ENCODE measurements around the gene GTF3C1.

GTF3C1 gene

GRCh38 chr16:27486760-27487159 lies 63.0 kb downstream of the GTF3C1 start:
- H3K79me2 ChIP-seq (ENCODE audit: control insufficient read depth, insufficient read depth, low read length, unreplicated experiment) = no peaks in the 10 kb centered on the region
- peaks cover 26% of the 10 kb centered on the region for H3K36me3 ChIP-seq (ENCODE audit: insufficient read depth, low read length)
- H3K4me1 ChIP-seq (ENCODE audit: control insufficient read depth, insufficient read depth, low read length, unreplicated experiment) = peaks cover 1% of the 10 kb centered on the region
- H3K27ac ChIP-seq (ENCODE audit: low read depth, low read length) = no peak overlapping the region
- no peak overlapping the region for H2AFZ ChIP-seq (ENCODE audit: low read length, unreplicated experiment)
- H3K4me3 ChIP-seq (ENCODE audit: low read depth, low read length) = no peak overlapping the region
- no peaks in the 10 kb centered on the region for H3K27me3 ChIP-seq (ENCODE audit: insufficient read depth, low read length)

GRCh38 chr16:27486344-27486743 lies 63.4 kb downstream of the GTF3C1 start:
- Histone ChIP-seq H3K4me3 (ENCODE audit: low read depth, low read length) (no peak overlapping the region), H3K27ac (ENCODE audit: low read depth, low read length) (no peak overlapping the region), H3K36me3 (ENCODE audit: insufficient read depth, low read length) (peaks cover 25% of the 10 kb centered on the region), H3K27me3 (ENCODE audit: insufficient read depth, low read length) (no peaks in the 10 kb centered on the region), H3K4me1 (ENCODE audit: control insufficient read depth, insufficient read depth, low read length, unreplicated experiment) (no peaks in the 10 kb centered on the region), H2AFZ (ENCODE audit: low read length, unreplicated experiment) (no peak overlapping the region), H3K79me2 (ENCODE audit: control insufficient read depth, insufficient read depth, low read length, unreplicated experiment) (no peaks in the 10 kb centered on the region)

GRCh38 chr16:27485811-27486210 lies 63.9 kb downstream of the GTF3C1 start:
- Histone ChIP-seq H3K27me3 (ENCODE audit: insufficient read depth, low read length) (no peaks in the 10 kb centered on the region), H3K27ac (ENCODE audit: low read depth, low read length) (no peak overlapping the region), H3K4me1 (ENCODE audit: control insufficient read depth, insufficient read depth, low read length, unreplicated experiment) (no peaks in the 10 kb centered on the region), H3K79me2 (ENCODE audit: control insufficient read depth, insufficient read depth, low read length, unreplicated experiment) (no peaks in the 10 kb centered on the region), H2AFZ (ENCODE audit: low read length, unreplicated experiment) (no peak overlapping the region), H3K36me3 (ENCODE audit: insufficient read depth, low read length) (peaks cover 26% of the 10 kb centered on the region), H3K4me3 (ENCODE audit: low read depth, low read length) (no peak overlapping the region)

GRCh38 chr16:27485126-27485525 lies 64.6 kb downstream of the GTF3C1 start:
- H3K36me3 ChIP-seq (ENCODE audit: insufficient read depth, low read length) = peaks cover 28% of the 10 kb centered on the region
- no peaks in the 10 kb centered on the region for H3K27me3 ChIP-seq (ENCODE audit: insufficient read depth, low read length)
- H3K27ac ChIP-seq (ENCODE audit: low read depth, low read length) = no peak overlapping the region
- H3K4me3 ChIP-seq (ENCODE audit: low read depth, low read length) = no peak overlapping the region
- no peaks in the 10 kb centered on the region for H3K79me2 ChIP-seq (ENCODE audit: control insufficient read depth, insufficient read depth, low read length, unreplicated experiment)
- no peak overlapping the region for H2AFZ ChIP-seq (ENCODE audit: low read length, unreplicated experiment)
- H3K4me1 ChIP-seq (ENCODE audit: control insufficient read depth, insufficient read depth, low read length, unreplicated experiment) = no peaks in the 10 kb centered on the region

- H3K36me3 ChIP-seq (ENCODE audit: insufficient read depth, low read length) = peaks cover 23% of the 10 kb centered on the region
- no peaks in the 10 kb centered on the region for H3K27me3 ChIP-seq (ENCODE audit: insufficient read depth, low read length)
These were observed 66.1 kb downstream of the GTF3C1 start for GRCh38 chr16:27483624-27484023.

GRCh38 chr16:27483088-27483437 lies 66.7 kb downstream of the GTF3C1 start:
- Histone ChIP-seq H3K79me2 (ENCODE audit: control insufficient read depth, insufficient read depth, low read length, unreplicated experiment) (no peaks in the 10 kb centered on the region), H3K4me3 (ENCODE audit: low read depth, low read length) (no peak overlapping the region), H3K36me3 (ENCODE audit: insufficient read depth, low read length) (peaks cover 21% of the 10 kb centered on the region), H3K4me1 (ENCODE audit: control insufficient read depth, insufficient read depth, low read length, unreplicated experiment) (no peaks in the 10 kb centered on the region), H2AFZ (ENCODE audit: low read length, unreplicated experiment) (no peak overlapping the region), H3K27me3 (ENCODE audit: insufficient read depth, low read length) (no peaks in the 10 kb centered on the region), H3K27ac (ENCODE audit: low read depth, low read length) (no peak overlapping the region)

More at GRCh38 chr16:27483624-27484023, 66.1 kb downstream of the GTF3C1 start:
- no peak overlapping the region for H2AFZ ChIP-seq (ENCODE audit: low read length, unreplicated experiment)
- no peak overlapping the region for H3K27ac ChIP-seq (ENCODE audit: low read depth, low read length)
- H3K79me2 ChIP-seq (ENCODE audit: control insufficient read depth, insufficient read depth, low read length, unreplicated experiment) = no peaks in the 10 kb centered on the region
- H3K4me3 ChIP-seq (ENCODE audit: low read depth, low read length) = no peak overlapping the region
- no peaks in the 10 kb centered on the region for H3K4me1 ChIP-seq (ENCODE audit: control insufficient read depth, insufficient read depth, low read length, unreplicated experiment)

- H3K79me2 ChIP-seq (ENCODE audit: control insufficient read depth, insufficient read depth, low read length, unreplicated experiment) = no peaks in the 10 kb centered on the region
- no peaks in the 10 kb centered on the region for H3K27me3 ChIP-seq (ENCODE audit: insufficient read depth, low read length)
- no peak overlapping the region for H3K27ac ChIP-seq (ENCODE audit: low read depth, low read length)
- H2AFZ ChIP-seq (ENCODE audit: low read length, unreplicated experiment) = no peak overlapping the region
- no peaks in the 10 kb centered on the region for H3K4me1 ChIP-seq (ENCODE audit: control insufficient read depth, insufficient read depth, low read length, unreplicated experiment)
- no peak overlapping the region for H3K4me3 ChIP-seq (ENCODE audit: low read depth, low read length)
- peaks cover 24% of the 10 kb centered on the region for H3K36me3 ChIP-seq (ENCODE audit: insufficient read depth, low read length)
These were observed 67.2 kb downstream of the GTF3C1 start for GRCh38 chr16:27482397-27483087.

GRCh38 chr16:27481282-27481934 lies 68.3 kb downstream of the GTF3C1 start:
- Histone ChIP-seq H3K4me1 (ENCODE audit: control insufficient read depth, insufficient read depth, low read length, unreplicated experiment) (peaks cover 7% of the 10 kb centered on the region), H3K4me3 (ENCODE audit: low read depth, low read length) (no peak overlapping the region), H3K79me2 (ENCODE audit: control insufficient read depth, insufficient read depth, low read length, unreplicated experiment) (no peaks in the 10 kb centered on the region), H2AFZ (ENCODE audit: low read length, unreplicated experiment) (no peak overlapping the region), H3K36me3 (ENCODE audit: insufficient read depth, low read length) (peaks cover 18% of the 10 kb centered on the region), H3K27ac (ENCODE audit: low read depth, low read length) (no peak overlapping the region), H3K27me3 (ENCODE audit: insufficient read depth, low read length) (no peaks in the 10 kb centered on the region)

GRCh38 chr16:27480761-27481160 lies 69.0 kb downstream of the GTF3C1 start:
- Histone ChIP-seq H2AFZ (ENCODE audit: low read length, unreplicated experiment) (no peak overlapping the region), H3K36me3 (ENCODE audit: insufficient read depth, low read length) (peaks cover 18% of the 10 kb centered on the region), H3K79me2 (ENCODE audit: control insufficient read depth, insufficient read depth, low read length, unreplicated experiment) (no peaks in the 10 kb centered on the region), H3K27ac (ENCODE audit: low read depth, low read length) (no peak overlapping the region), H3K4me1 (ENCODE audit: control insufficient read depth, insufficient read depth, low read length, unreplicated experiment) (peaks cover 14% of the 10 kb centered on the region), H3K4me3 (ENCODE audit: low read depth, low read length) (no peak overlapping the region), H3K27me3 (ENCODE audit: insufficient read depth, low read length) (no peaks in the 10 kb centered on the region)

GRCh38 chr16:27476240-27476639 lies 73.5 kb downstream of the GTF3C1 start:
- Histone ChIP-seq H3K4me3 (ENCODE audit: low read depth, low read length) (peak overlapping the region; percentile 10; the same call in 1 of the 2 replicates), H3K27me3 (ENCODE audit: insufficient read depth, low read length) (no peaks in the 10 kb centered on the region), H2AFZ (ENCODE audit: low read length, unreplicated experiment) (no peak overlapping the region), H3K27ac (ENCODE audit: low read depth, low read length) (peak overlapping the region; percentile 90), H3K79me2 (ENCODE audit: control insufficient read depth, insufficient read depth, low read length, unreplicated experiment) (no peaks in the 10 kb centered on the region), H3K4me1 (ENCODE audit: control insufficient read depth, insufficient read depth, low read length, unreplicated experiment) (peaks cover 46% of the 10 kb centered on the region), H3K36me3 (ENCODE audit: insufficient read depth, low read length) (peaks cover 16% of the 10 kb centered on the region)

GRCh38 chr16:27475561-27475960 lies 74.2 kb downstream of the GTF3C1 start:
- Histone ChIP-seq H3K27me3 (ENCODE audit: insufficient read depth, low read length) (no peaks in the 10 kb centered on the region), H2AFZ (ENCODE audit: low read length, unreplicated experiment) (no peak overlapping the region), H3K4me1 (ENCODE audit: control insufficient read depth, insufficient read depth, low read length, unreplicated experiment) (peaks cover 53% of the 10 kb centered on the region), H3K4me3 (ENCODE audit: low read depth, low read length) (no peak overlapping the region), H3K36me3 (ENCODE audit: insufficient read depth, low read length) (peaks cover 12% of the 10 kb centered on the region), H3K79me2 (ENCODE audit: control insufficient read depth, insufficient read depth, low read length, unreplicated experiment) (no peaks in the 10 kb centered on the region), H3K27ac (ENCODE audit: low read depth, low read length) (peak overlapping the region; percentile 90)

Measured in ACC112 (cell line).